ENCODE data around the gene OR10G8. TPM values are rescaled to one million over a fixed set of nuclear protein-coding genes. Genes with fewer than 3 reads are reported as not detected.

The OR10G8 gene
- total RNA-seq, 1 donor from 2014 or later, result not detected

DNA sequence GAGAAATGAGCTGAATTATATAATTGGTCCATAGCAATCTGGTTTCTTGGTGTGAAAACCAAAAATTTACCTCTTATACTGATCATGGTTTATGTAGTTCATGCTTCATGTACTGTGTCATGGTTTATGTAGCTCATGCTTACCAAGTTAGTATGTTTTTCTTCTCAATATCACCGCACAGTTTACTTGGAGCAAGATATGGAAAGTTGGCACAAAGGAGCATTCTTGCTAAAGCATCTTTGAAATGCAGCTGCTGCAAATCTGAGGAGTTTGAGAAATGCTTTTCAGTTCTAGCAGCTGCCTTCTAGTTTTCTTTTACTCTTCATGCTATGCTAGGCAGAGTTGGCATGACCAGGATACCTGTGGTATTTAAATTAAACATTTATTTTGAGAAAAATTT, 10.1 kb downstream of the OR10G8 start:
- Mint-ChIP-seq H3K9me3 (no peaks in the 10 kb centered on the region), H3K27ac (no peak overlapping the region)
- no peak for DNase-seq (ENCODE audit: extremely low spot score, unreplicated experiment)

DNA sequence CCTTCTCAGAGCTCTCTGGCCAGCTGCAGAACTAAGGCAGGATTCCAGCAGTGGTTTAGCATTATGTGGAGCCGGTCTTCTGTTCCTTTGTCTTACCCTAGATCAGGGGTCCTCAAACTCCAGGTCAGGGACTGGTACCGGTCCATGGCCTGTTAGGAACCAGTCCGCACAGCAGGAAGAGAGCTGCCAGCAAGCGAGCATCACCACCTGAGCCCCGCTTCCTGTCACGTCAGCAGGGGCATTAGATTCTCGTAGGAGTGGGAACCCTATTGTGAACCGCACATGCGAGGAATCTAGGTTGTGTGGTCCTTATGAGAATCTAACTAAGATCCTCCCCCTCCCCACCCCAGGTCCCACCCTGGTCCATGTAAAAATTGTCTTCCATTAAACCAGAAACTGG, 13.0 kb downstream of the OR10G8 start:
- Mint-ChIP-seq H3K36me3 (no peaks in the 10 kb centered on the region), H3K9me3 (no peaks in the 10 kb centered on the region), H3K4me1 (ENCODE audit: unreplicated experiment) (no peaks in the 10 kb centered on the region), H3K4me3 (no peak overlapping the region), H3K27me3 (peaks cover 4% of the 10 kb centered on the region), H3K27ac (no peak overlapping the region)
- no peak for DNase-seq (ENCODE audit: extremely low spot score, unreplicated experiment)
- TF ChIP-seq, protein P1, sequence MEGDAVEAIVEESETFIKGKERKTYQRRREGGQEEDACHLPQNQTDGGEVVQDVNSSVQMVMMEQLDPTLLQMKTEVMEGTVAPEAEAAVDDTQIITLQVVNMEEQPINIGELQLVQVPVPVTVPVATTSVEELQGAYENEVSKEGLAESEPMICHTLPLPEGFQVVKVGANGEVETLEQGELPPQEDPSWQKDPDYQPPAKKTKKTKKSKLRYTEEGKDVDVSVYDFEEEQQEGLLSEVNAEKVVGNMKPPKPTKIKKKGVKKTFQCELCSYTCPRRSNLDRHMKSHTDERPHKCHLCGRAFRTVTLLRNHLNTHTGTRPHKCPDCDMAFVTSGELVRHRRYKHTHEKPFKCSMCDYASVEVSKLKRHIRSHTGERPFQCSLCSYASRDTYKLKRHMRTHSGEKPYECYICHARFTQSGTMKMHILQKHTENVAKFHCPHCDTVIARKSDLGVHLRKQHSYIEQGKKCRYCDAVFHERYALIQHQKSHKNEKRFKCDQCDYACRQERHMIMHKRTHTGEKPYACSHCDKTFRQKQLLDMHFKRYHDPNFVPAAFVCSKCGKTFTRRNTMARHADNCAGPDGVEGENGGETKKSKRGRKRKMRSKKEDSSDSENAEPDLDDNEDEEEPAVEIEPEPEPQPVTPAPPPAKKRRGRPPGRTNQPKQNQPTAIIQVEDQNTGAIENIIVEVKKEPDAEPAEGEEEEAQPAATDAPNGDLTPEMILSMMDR (conservative IDR thresholded peaks at IDR 0.05), result no peak

More for the DNA sequence above, 10.1 kb downstream of the OR10G8 start:
- Mint-ChIP-seq H3K4me3 (no peak overlapping the region), H3K27me3 (peaks cover 4% of the 10 kb centered on the region), H3K4me1 (ENCODE audit: unreplicated experiment) (no peaks in the 10 kb centered on the region), H3K36me3 (no peaks in the 10 kb centered on the region)
- TF ChIP-seq, protein P1 (conservative IDR thresholded peaks at IDR 0.05), result no peak

DNA sequence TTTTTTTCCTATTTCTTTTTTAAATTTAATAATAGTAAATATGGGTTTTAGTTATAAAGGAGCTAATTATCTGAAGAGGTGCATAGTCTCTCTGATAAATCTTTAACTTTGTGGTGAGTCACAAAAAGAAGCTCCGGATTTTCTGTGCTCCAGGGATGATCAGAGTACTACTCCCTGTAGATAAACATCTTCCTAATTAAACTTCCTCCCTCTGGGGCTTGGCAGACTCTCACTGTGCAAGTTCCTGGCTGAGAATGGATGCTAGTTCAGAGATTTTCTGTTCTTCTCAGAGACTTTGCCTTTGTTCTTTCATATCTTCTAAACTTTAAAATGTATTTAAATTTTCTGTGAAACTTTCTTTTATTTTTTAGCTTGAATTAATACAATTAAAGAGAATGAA, 14.7 kb downstream of the OR10G8 start, which contains the start of gene OR10G7:
Gene OR10G7, minus strand, starts transcription at position 72 of the 400 bp plus-strand sequence. CDS start 2,324 bp downstream, outside the sequence.
- Mint-ChIP-seq H3K27me3 (peaks cover 4% of the 10 kb centered on the region), H3K36me3 (no peaks in the 10 kb centered on the region), H3K27ac (no peak within 1 kb of the TSS), H3K4me3 (no peak within 1 kb of the TSS), H3K4me1 (ENCODE audit: unreplicated experiment) (no peaks in the 10 kb centered on the region), H3K9me3 (no peaks in the 10 kb centered on the region)
- TF ChIP-seq, protein P1 (conservative IDR thresholded peaks at IDR 0.05), result no peak
- no peak for DNase-seq (ENCODE audit: extremely low spot score, unreplicated experiment)

- Mint-ChIP-seq H3K36me3 (no peaks in the 10 kb centered on the region), H3K4me3 (no peak overlapping the region), H3K27me3 (peaks cover 4% of the 10 kb centered on the region), H3K27ac (no peak overlapping the region), H3K4me1 (ENCODE audit: unreplicated experiment) (no peaks in the 10 kb centered on the region), H3K9me3 (no peaks in the 10 kb centered on the region)
- TF ChIP-seq, protein P1 (conservative IDR thresholded peaks at IDR 0.05), result no peak
- DNase-seq (ENCODE audit: extremely low spot score, unreplicated experiment), result no peak
Observed at GRCh38 chr11:124043420-124043819, 16.8 kb downstream of the OR10G8 start.

GRCh38 chr11:124050748-124051147, 24.1 kb downstream of the OR10G8 start:
- Mint-ChIP-seq H3K27me3 (peaks cover 4% of the 10 kb centered on the region), H3K27ac (no peak overlapping the region), H3K4me3 (no peak overlapping the region), H3K36me3 (no peaks in the 10 kb centered on the region), H3K4me1 (ENCODE audit: unreplicated experiment) (no peaks in the 10 kb centered on the region), H3K9me3 (no peaks in the 10 kb centered on the region)
- DNase-seq (ENCODE audit: extremely low spot score, unreplicated experiment), result no peak
- TF ChIP-seq, protein P1 (conservative IDR thresholded peaks at IDR 0.05), result no peak

DNA sequence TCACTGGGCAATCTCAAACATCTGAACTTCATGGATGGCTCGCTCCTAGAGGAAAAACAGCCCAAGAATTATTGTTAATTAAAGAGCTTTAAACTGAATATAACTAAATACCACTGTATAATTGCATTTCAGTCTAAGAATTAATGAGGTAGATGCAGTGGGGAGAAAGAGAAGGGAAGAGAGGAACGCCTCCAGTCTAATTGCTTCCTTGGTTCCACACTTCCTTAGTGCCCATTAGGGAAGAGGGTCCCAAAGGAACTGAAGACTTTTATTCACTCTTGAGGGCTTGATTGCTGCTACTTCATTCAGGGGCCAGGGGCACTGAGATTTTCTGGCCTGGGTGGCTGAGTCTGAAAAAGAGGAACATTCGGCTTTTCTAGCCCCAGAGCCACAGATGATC, 26.4 kb downstream of the OR10G8 start:
- H3K27ac Mint-ChIP-seq, result no peak overlapping the region
- H3K27me3 Mint-ChIP-seq, result peaks cover 4% of the 10 kb centered on the region
- DNase-seq (ENCODE audit: extremely low spot score, unreplicated experiment), result no peak
- no peaks in the 10 kb centered on the region for H3K36me3 Mint-ChIP-seq
- H3K9me3 Mint-ChIP-seq, result no peaks in the 10 kb centered on the region
- TF ChIP-seq, protein P1 (conservative IDR thresholded peaks at IDR 0.05), result no peak
- H3K4me1 Mint-ChIP-seq (ENCODE audit: unreplicated experiment), result no peaks in the 10 kb centered on the region
- H3K4me3 Mint-ChIP-seq, result no peak overlapping the region

Data from type B pancreatic cell (in vitro differentiated cells).